Smooth muscle cell (in vitro differentiated cells): ENCODE measurements around the gene DDX11. TPM values are rescaled to one million over a fixed set of nuclear protein-coding genes. Genes with fewer than 3 reads are reported as not detected.
"Not testable (repeated sequence)": the region's sequence is repeated elsewhere in the genome, so short reads cannot be mapped to it uniquely, and the experiment has no call there.

Experiments
- DNase-seq: peaks from one replicate; lab custom pipeline; 2025; ENCODE audit not compliant: unreplicated experiment; lab: John Stamatoyannopoulos, UW
- H2AFZ ChIP-seq: fragments of 200-600 bp; sonication (generic); 2 replicates; pipeline ENCODE4 v1.6.0; 2016; ENCODE audit warnings: antibody characterized with exemption, low read depth, mild to moderate bottlenecking
- H3F3A ChIP-seq: fragments of 200-600 bp; sonication (generic); 2 replicates; pipeline ENCODE4 v1.6.0; 2017; ENCODE audit warnings: antibody characterized with exemption, low read depth
- H3K27ac ChIP-seq: fragments of 200-600 bp; sonication (generic); 2 replicates; pipeline ENCODE4 v1.5.1; 2016; ENCODE audit warnings: low read depth, mild to moderate bottlenecking
- H3K27me3 ChIP-seq: fragments of 200-600 bp; sonication (generic); 2 replicates; pipeline ENCODE4 v1.6.1; 2016; ENCODE audit warnings: low read depth, mild to moderate bottlenecking
- H3K36me3 ChIP-seq: fragments of 200-600 bp; sonication (generic); 2 replicates; pipeline ENCODE4 v1.5.1; 2016; ENCODE audit warnings: low read depth
- H3K4me1 ChIP-seq: fragments of 200-600 bp; sonication (generic); 2 replicates; pipeline ENCODE4 v1.5.1; 2016; ENCODE audit warnings: low read depth
- H3K4me2 ChIP-seq: fragments of 200-600 bp; sonication (generic); 2 replicates; pipeline ENCODE4 v1.6.0; 2016; ENCODE audit warnings: mild to moderate bottlenecking
- H3K4me3 ChIP-seq: fragments of 200-600 bp; sonication (generic); 2 replicates; pipeline ENCODE4 v1.5.1; 2016; ENCODE audit warnings: mild to moderate bottlenecking
- H3K79me2 ChIP-seq: fragments of 200-600 bp; sonication (generic); 2 replicates; pipeline ENCODE4 v1.6.0; 2016; ENCODE audit warnings: low read depth, mild to moderate bottlenecking
- H3K9ac ChIP-seq: fragments of 200-600 bp; sonication (generic); 2 replicates; pipeline ENCODE4 v1.6.0; 2016; ENCODE audit warnings: low read depth
- H3K9me3 ChIP-seq: fragments of 200-600 bp; sonication (generic); replicated peaks from 2 replicates; pipeline ENCODE4 v1.5.1; 2016; ENCODE audit warnings: low read depth
- H4K20me1 ChIP-seq: fragments of 200-600 bp; sonication (generic); 2 replicates; pipeline ENCODE4 v1.6.0; 2016; ENCODE audit warnings: low read depth
- CTCF ChIP-seq: fragments of 200-600 bp; sonication (generic); IDR thresholded peaks from 2 replicates; pipeline ENCODE4 v1.5.1; 2017; ENCODE audit warnings: borderline replicate concordance, mild to moderate bottlenecking, antibody characterized with exemption; ENCODE audit not compliant: insufficient read depth, poor library complexity, severe bottlenecking
- WGBS: methylation state at CpG from one replicate; pipeline ENCODE4 v1.1.7; 2016; ENCODE audit warnings: low lambda C conversion rate; 5-methylcytosine and 5-hydroxymethylcytosine counted together
- polyA plus RNA-seq: library from polyadenylated mRNA; unstranded; fragments of >200 nt; fragmentation: Nextera tagmentation; extraction: Ambion mirVana; gene quantifications from 2 replicates; pipeline ENCODE4 v1.2.1, GENCODE V29; 2016
- total RNA-seq: library from RNA; depleted of rRNA; stranded (reverse); fragments of >200 nt; gene quantifications from 2 replicates; pipeline ENCODE4 v1.2.3, GENCODE V29; 2014

Gene DDX11
- total and polyA plus RNA-seq, 2 experiments from 2014 or later, result 13.4 to 22.8 TPM

- H3K27ac ChIP-seq, H3K27me3 ChIP-seq, H3F3A ChIP-seq, H2AFZ ChIP-seq, H3K4me3 ChIP-seq, H4K20me1 ChIP-seq, H3K4me1 ChIP-seq, H3K9ac ChIP-seq, H3K79me2 ChIP-seq, H3K9me3 ChIP-seq, H3K4me2 ChIP-seq, H3K36me3 ChIP-seq, DNase-seq: not testable (repeated sequence)
- WGBS, result 98% methylated on average over 9 of the region's 9 CpGs
Measured at GRCh38 chr12:31102596-31102995, 28.9 kb downstream of the DDX11 start.

GRCh38 chr12:31103561-31103975 lies 29.9 kb downstream of the DDX11 start:
- H3K4me3 ChIP-seq, H3K4me1 ChIP-seq, H3K36me3 ChIP-seq, DNase-seq, H3K4me2 ChIP-seq, H2AFZ ChIP-seq, H3K9ac ChIP-seq, H3F3A ChIP-seq, H3K27me3 ChIP-seq, H4K20me1 ChIP-seq, H3K79me2 ChIP-seq, H3K9me3 ChIP-seq, H3K27ac ChIP-seq: not testable (repeated sequence)
- WGBS, result 97% methylated on average over 16 of the region's 16 CpGs

GRCh38 chr12:31104220-31104619 lies 30.6 kb downstream of the DDX11 start:
- not testable (repeated sequence) for H4K20me1 ChIP-seq, H3F3A ChIP-seq, H3K4me3 ChIP-seq, DNase-seq, H3K27ac ChIP-seq, H3K4me1 ChIP-seq, H3K27me3 ChIP-seq, H3K9me3 ChIP-seq, H3K4me2 ChIP-seq, H2AFZ ChIP-seq, H3K9ac ChIP-seq, H3K36me3 ChIP-seq, H3K79me2 ChIP-seq
- WGBS, result 90% methylated on average over 4 of the region's 4 CpGs

- H3K27me3 ChIP-seq, H3K79me2 ChIP-seq, H3K9ac ChIP-seq, DNase-seq, H3K9me3 ChIP-seq, H3K4me3 ChIP-seq, H3K4me2 ChIP-seq, H3K4me1 ChIP-seq, H2AFZ ChIP-seq, H3K27ac ChIP-seq, H4K20me1 ChIP-seq, H3F3A ChIP-seq, H3K36me3 ChIP-seq: not testable (repeated sequence)
- WGBS, result 92% methylated on average over 14 of the region's 14 CpGs
Measured at GRCh38 chr12:31104773-31105172, 31.1 kb downstream of the DDX11 start.

GRCh38 chr12:31105668-31106067 lies 32.0 kb downstream of the DDX11 start:
- no peaks in the 10 kb centered on the region for H3K4me1 ChIP-seq
- H3K9ac ChIP-seq, result no peak overlapping the region
- no peak overlapping the region for H3K4me3 ChIP-seq
- no peak overlapping the region for H3K4me2 ChIP-seq
- no peaks in the 10 kb centered on the region for H3K36me3 ChIP-seq
- no peak overlapping the region for H2AFZ ChIP-seq
- no peak for DNase-seq
- WGBS, result 95% methylated on average over 8 of the region's 8 CpGs
- no peak for TF ChIP-seq CTCF
- no peak overlapping the region for H3K27ac ChIP-seq
- no peaks in the 10 kb centered on the region for H3K27me3 ChIP-seq
- H3F3A ChIP-seq, result no peaks in the 10 kb centered on the region
- H3K9me3 ChIP-seq, result no peaks in the 10 kb centered on the region
- H4K20me1 ChIP-seq, result no peaks in the 10 kb centered on the region
- H3K79me2 ChIP-seq, result no peaks in the 10 kb centered on the region
